ENCODE measurements around the gene SDR9C7. TPM values are rescaled to one million over a fixed set of nuclear protein-coding genes. Genes with fewer than 3 reads are reported as not detected.
"Not testable (repeated sequence)": the region's sequence is repeated elsewhere in the genome, so short reads cannot be mapped to it uniquely, and the experiment has no call there.

SDR9C7 gene
- total RNA-seq, 1 experiment from 2014 or later: not detected

DNA sequence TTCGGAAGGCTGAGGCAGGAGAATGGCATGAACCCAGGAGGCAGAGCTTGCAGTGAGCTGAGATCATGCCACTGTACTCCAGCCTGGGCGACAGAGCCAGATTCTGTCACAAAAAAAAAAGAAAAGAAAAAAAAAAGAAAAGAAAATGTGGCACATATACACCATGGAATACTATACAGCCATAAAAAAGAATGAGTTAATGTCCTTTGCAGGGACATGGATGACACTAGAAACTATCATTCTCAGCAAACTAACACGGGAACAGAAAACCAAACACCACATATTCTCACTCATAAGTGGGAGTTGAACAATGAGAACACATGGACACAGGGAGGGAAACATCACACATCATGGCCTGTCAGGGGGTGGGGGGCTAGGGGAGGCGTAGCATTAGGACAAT, 43.2 kb upstream of the SDR9C7 start:
- CTCF ChIA-PET, ATAC-seq: not testable (repeated sequence)

DNA sequence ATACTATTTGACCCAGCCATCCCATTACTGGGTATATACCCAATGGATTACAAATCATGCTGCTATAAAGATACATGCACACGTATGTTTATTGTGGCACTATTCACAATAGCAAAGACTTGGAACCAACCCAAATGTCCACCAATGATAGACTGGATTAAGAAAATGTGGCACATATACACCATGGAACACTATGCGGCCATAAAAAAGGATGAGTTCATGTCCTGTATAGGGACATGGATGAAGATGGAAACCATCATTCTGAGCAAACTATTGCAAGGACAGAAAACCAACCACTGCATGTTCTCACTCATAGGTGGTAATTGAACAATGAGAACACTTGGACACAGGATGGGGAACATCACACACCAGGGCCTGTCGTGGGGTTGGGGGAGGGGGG, 40.0 kb upstream of the SDR9C7 start:
- DNase-seq (ENCODE audit: low read depth, low spot score); intact Hi-C loops (cut with micrococcal nuclease): not testable (repeated sequence)

More for the DNA sequence above, 43.2 kb upstream of the SDR9C7 start:
- H3K9me3 ChIP-seq (ENCODE audit: control insufficient read depth in 1 of 2, insufficient read depth in 1 of 2, low read depth in 1 of 2, low read length in 2 of 2); BruUV-seq (replicated peaks); H3K4me1 ChIP-seq (ENCODE audit: control insufficient read depth in 1 of 2, insufficient read depth in 2 of 2, low read length in 2 of 2); H3K36me3 ChIP-seq (ENCODE audit: control insufficient read depth in 1 of 2, insufficient read depth in 2 of 2, low read length in 2 of 2); RAD21 ChIA-PET (ENCODE audit: low non-redundant PET in 1 of 2, low total read pairs in 2 of 2, uncharacterized antibody in 2 of 2, unreplicated experiment in 2 of 2); H4K20me1 ChIP-seq (ENCODE audit: insufficient read depth); H3K79me2 ChIP-seq (ENCODE audit: insufficient read depth, low read length); intact Hi-C loops (cut with micrococcal nuclease); H3K27me3 ChIP-seq (ENCODE audit: insufficient read depth, low read length); H3K9ac ChIP-seq (ENCODE audit: low read length); H3K4me3 ChIP-seq (replicated peaks in 1 of 2; ENCODE audit: low read depth in 1 of 2, low read length in 2 of 2); H3K27ac ChIP-seq (ENCODE audit: low read depth, low read length); H3K4me2 ChIP-seq (ENCODE audit: low read length); POLR2A ChIA-PET; H2AFZ ChIP-seq (ENCODE audit: low read depth, low read length, poor library complexity, severe bottlenecking); H3K9me2 ChIP-seq (ENCODE audit: insufficient read depth); DNase-seq (ENCODE audit: low read depth, low spot score): not testable (repeated sequence)

DNA sequence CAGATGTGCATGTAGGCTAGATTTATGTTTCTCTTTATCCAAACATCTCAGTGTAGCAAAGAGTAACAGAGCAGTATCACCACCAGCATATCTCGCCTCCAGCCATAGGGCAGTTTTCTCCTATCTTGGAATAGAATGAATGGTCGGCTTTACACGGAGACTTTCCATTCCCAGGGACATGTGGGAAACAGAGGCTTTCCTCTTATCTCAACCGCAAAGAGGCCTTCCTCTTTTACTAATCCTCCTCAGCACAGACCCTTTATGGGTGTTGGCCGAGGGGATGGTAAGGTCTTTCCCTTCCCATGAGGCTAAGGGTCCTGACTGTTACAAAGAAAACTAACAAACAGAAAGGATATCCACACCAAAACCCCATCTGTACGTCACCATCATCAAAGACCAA, 34.7 kb upstream of the SDR9C7 start:
- POLR2A ChIA-PET; BruUV-seq (replicated peaks); ATAC-seq: not testable (repeated sequence)

More for the DNA sequence above, 40.0 kb upstream of the SDR9C7 start:
- H4K20me1 ChIP-seq (ENCODE audit: insufficient read depth); H3K9me3 ChIP-seq (ENCODE audit: control insufficient read depth in 1 of 2, insufficient read depth in 1 of 2, low read depth in 1 of 2, low read length in 2 of 2); RAD21 ChIA-PET (ENCODE audit: low non-redundant PET in 1 of 2, low total read pairs in 2 of 2, uncharacterized antibody in 2 of 2, unreplicated experiment in 2 of 2); H2AFZ ChIP-seq (ENCODE audit: low read depth, low read length, poor library complexity, severe bottlenecking); POLR2A ChIA-PET; H3K4me2 ChIP-seq (ENCODE audit: low read length); BruUV-seq (replicated peaks); H3K27me3 ChIP-seq (ENCODE audit: insufficient read depth, low read length); H3K4me3 ChIP-seq (replicated peaks in 1 of 2; ENCODE audit: low read depth in 1 of 2, low read length in 2 of 2); H3K9ac ChIP-seq (ENCODE audit: low read length); CTCF ChIA-PET; H3K27ac ChIP-seq (ENCODE audit: low read depth, low read length); H3K36me3 ChIP-seq (ENCODE audit: control insufficient read depth in 1 of 2, insufficient read depth in 2 of 2, low read length in 2 of 2); H3K9me2 ChIP-seq (ENCODE audit: insufficient read depth); H3K79me2 ChIP-seq (ENCODE audit: insufficient read depth, low read length); ATAC-seq; H3K4me1 ChIP-seq (ENCODE audit: control insufficient read depth in 1 of 2, insufficient read depth in 2 of 2, low read length in 2 of 2): not testable (repeated sequence)

DNA sequence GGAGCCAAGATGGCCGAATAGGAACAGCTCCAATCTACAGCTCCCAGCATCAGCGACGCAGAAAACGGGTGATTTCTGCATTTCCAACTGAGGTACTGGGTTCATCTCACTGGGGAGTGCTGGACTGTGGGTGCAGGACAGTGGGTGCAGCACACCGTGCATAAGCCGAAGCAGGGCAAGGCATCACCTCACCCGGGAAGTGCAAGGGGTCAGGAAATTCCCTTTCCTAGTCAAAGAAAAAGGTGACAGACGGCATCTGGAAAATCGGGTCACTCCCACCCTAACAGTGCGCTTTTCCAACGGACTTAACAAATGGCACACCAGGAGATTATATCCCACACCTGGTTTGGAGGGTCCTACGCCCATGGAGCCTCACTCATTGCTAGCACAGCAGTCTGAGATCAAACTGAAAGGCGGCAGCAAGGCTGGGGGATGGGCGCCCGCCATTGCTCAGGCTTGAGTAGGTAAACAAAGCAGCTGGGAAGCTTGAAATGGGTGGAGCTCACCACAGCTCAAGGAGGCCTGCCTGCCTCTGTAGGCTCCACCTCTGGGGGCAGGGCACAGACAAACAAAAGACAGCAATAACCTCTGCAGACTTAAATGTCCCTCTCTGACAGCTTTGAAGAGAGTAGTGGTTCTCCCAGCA, 31.9 kb upstream of the SDR9C7 start:
- H3K4me2 ChIP-seq (ENCODE audit: low read length); H3K79me2 ChIP-seq (ENCODE audit: insufficient read depth, low read length); H3K27me3 ChIP-seq (ENCODE audit: insufficient read depth, low read length); ATAC-seq; H3K4me1 ChIP-seq (ENCODE audit: control insufficient read depth in 1 of 2, insufficient read depth in 2 of 2, low read length in 2 of 2); H3K9me3 ChIP-seq (ENCODE audit: control insufficient read depth in 1 of 2, insufficient read depth in 1 of 2, low read depth in 1 of 2, low read length in 2 of 2); DNase-seq (ENCODE audit: low read depth, low spot score); H2AFZ ChIP-seq (ENCODE audit: low read depth, low read length, poor library complexity, severe bottlenecking); H3K36me3 ChIP-seq (ENCODE audit: control insufficient read depth in 1 of 2, insufficient read depth in 2 of 2, low read length in 2 of 2); BruUV-seq (replicated peaks); H3K9me2 ChIP-seq (ENCODE audit: insufficient read depth); intact Hi-C loops (cut with micrococcal nuclease); RAD21 ChIA-PET (ENCODE audit: low non-redundant PET in 1 of 2, low total read pairs in 2 of 2, uncharacterized antibody in 2 of 2, unreplicated experiment in 2 of 2); H3K27ac ChIP-seq (ENCODE audit: low read depth, low read length); CTCF ChIA-PET; H4K20me1 ChIP-seq (ENCODE audit: insufficient read depth); POLR2A ChIA-PET; H3K4me3 ChIP-seq (replicated peaks in 1 of 2; ENCODE audit: low read depth in 1 of 2, low read length in 2 of 2); H3K9ac ChIP-seq (ENCODE audit: low read length): not testable (repeated sequence)

More for the DNA sequence above, 34.7 kb upstream of the SDR9C7 start:
- H4K20me1 ChIP-seq (ENCODE audit: insufficient read depth); H3K4me1 ChIP-seq (ENCODE audit: control insufficient read depth in 1 of 2, insufficient read depth in 2 of 2, low read length in 2 of 2); H3K4me2 ChIP-seq (ENCODE audit: low read length); H3K9me3 ChIP-seq (ENCODE audit: control insufficient read depth in 1 of 2, insufficient read depth in 1 of 2, low read depth in 1 of 2, low read length in 2 of 2); H3K36me3 ChIP-seq (ENCODE audit: control insufficient read depth in 1 of 2, insufficient read depth in 2 of 2, low read length in 2 of 2); H3K27ac ChIP-seq (ENCODE audit: low read depth, low read length); H3K4me3 ChIP-seq (replicated peaks in 1 of 2; ENCODE audit: low read depth in 1 of 2, low read length in 2 of 2); RAD21 ChIA-PET (ENCODE audit: low non-redundant PET in 1 of 2, low total read pairs in 2 of 2, uncharacterized antibody in 2 of 2, unreplicated experiment in 2 of 2); H3K9me2 ChIP-seq (ENCODE audit: insufficient read depth); H3K79me2 ChIP-seq (ENCODE audit: insufficient read depth, low read length); CTCF ChIA-PET; H3K9ac ChIP-seq (ENCODE audit: low read length); H2AFZ ChIP-seq (ENCODE audit: low read depth, low read length, poor library complexity, severe bottlenecking); intact Hi-C loops (cut with micrococcal nuclease); H3K27me3 ChIP-seq (ENCODE audit: insufficient read depth, low read length); DNase-seq (ENCODE audit: low read depth, low spot score): not testable (repeated sequence)
